Skeletal muscle satellite cell (primary cell): Measurements from ENCODE around the gene PLCH2.

ENCODE experiments used
- H3K27me3 ChIP-seq: 2 replicates; pipeline ENCODE4 v1.7.0; 2013; ENCODE audit warnings: low read length; ENCODE audit not compliant: control insufficient read depth, insufficient read depth
- H3K36me3 ChIP-seq: 2 replicates; pipeline ENCODE4 v1.7.0; 2013; ENCODE audit warnings: mild to moderate bottlenecking, control low read depth, low read length; ENCODE audit not compliant: insufficient read depth
- H3K4me1 ChIP-seq: 2 replicates; pipeline ENCODE4 v1.7.0; 2013; ENCODE audit warnings: low read length; ENCODE audit not compliant: control insufficient read depth, insufficient read depth
- H3K4me2 ChIP-seq: 2 replicates; pipeline ENCODE4 v1.7.0; 2013; ENCODE audit warnings: mild to moderate bottlenecking, low read length
- H3K4me3 ChIP-seq: 2 replicates; pipeline ENCODE4 v1.7.0; 2013; ENCODE audit warnings: low read length
- H3K9ac ChIP-seq: 2 replicates; pipeline ENCODE4 v1.7.0; 2013; ENCODE audit warnings: mild to moderate bottlenecking, low read depth, low read length, moderate library complexity
- H3K9me3 ChIP-seq: replicated peaks from 2 replicates; pipeline ENCODE4 v1.7.0; 2013; ENCODE audit warnings: mild to moderate bottlenecking, control low read depth, low read length

PLCH2 gene

DNA sequence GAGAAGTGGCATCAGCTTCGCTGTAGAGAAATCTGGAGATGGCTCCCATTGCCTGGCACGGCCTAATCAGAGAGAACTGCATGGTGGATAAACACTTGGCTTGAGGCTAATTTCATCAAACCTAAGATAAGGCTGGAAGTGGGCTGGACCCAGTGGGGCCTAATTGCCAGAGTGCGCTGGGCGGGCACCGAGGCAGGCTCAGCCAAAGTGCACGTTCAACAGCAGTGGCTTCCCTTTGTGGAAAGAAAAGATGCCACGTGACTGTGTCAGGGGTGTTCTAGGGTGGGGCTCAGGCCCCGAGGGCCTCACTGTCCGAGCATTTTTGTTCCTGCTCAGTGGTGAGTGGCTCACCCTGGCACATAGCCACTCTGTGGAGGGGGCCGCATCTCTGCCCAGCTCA, 5.8 kb downstream of the PLCH2 start:
- no peak overlapping the region for H3K4me2 ChIP-seq
- no peaks in the 10 kb centered on the region for H3K27me3 ChIP-seq
- peaks cover 4% of the 10 kb centered on the region for H3K4me1 ChIP-seq
- H3K36me3 ChIP-seq = no peaks in the 10 kb centered on the region
- no peaks in the 10 kb centered on the region for H3K9me3 ChIP-seq
- H3K4me3 ChIP-seq = no peak overlapping the region
- no peak overlapping the region for H3K9ac ChIP-seq

- no peaks in the 10 kb centered on the region for H3K9me3 ChIP-seq
- peaks cover 4% of the 10 kb centered on the region for H3K4me1 ChIP-seq
- H3K36me3 ChIP-seq = no peaks in the 10 kb centered on the region
- H3K4me3 ChIP-seq = no peak overlapping the region
- H3K4me2 ChIP-seq = no peak overlapping the region
- H3K9ac ChIP-seq = no peak overlapping the region
- no peaks in the 10 kb centered on the region for H3K27me3 ChIP-seq
Measured at GRCh38 chr1:2482588-2482987, 6.5 kb downstream of the PLCH2 start.

DNA sequence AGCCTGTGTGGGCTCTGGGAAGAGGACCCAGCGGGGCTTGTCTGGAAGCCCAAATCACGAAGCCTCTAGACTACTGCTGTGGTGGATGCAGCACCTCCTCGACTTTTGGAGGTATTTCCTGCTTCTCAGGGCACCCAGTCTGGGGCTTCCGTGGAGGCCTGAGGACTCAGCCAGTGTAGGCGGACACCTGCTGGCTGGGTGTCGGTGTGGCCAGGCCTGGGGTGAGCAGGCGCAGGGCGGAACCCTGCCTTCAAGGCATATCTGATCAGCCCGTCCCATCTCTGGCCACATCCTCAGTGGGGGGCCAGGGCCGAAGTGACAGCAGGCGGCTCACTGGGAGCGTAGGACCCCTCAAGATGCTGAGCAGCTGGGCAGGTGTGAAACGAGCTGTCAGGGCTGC, 6.9 kb downstream of the PLCH2 start:
- Histone ChIP-seq H3K4me1 (peaks cover 4% of the 10 kb centered on the region), H3K36me3 (no peaks in the 10 kb centered on the region), H3K4me3 (no peak overlapping the region), H3K4me2 (no peak overlapping the region), H3K9ac (no peak overlapping the region), H3K27me3 (no peaks in the 10 kb centered on the region), H3K9me3 (no peaks in the 10 kb centered on the region)

GRCh38 chr1:2483970-2484369, 7.9 kb downstream of the PLCH2 start:
- Histone ChIP-seq H3K4me1 (peaks cover 4% of the 10 kb centered on the region), H3K27me3 (no peaks in the 10 kb centered on the region), H3K9ac (no peak overlapping the region), H3K4me3 (no peak overlapping the region), H3K4me2 (no peak overlapping the region), H3K9me3 (peaks cover 2% of the 10 kb centered on the region), H3K36me3 (no peaks in the 10 kb centered on the region)

- no peaks in the 10 kb centered on the region for H3K36me3 ChIP-seq
- no peak overlapping the region for H3K4me3 ChIP-seq
- H3K27me3 ChIP-seq = no peaks in the 10 kb centered on the region
- H3K9ac ChIP-seq = no peak overlapping the region
- H3K4me2 ChIP-seq = no peak overlapping the region
- H3K9me3 ChIP-seq = peaks cover 5% of the 10 kb centered on the region
- peaks cover 4% of the 10 kb centered on the region for H3K4me1 ChIP-seq
Measured at GRCh38 chr1:2486041-2486440, 10.0 kb downstream of the PLCH2 start.

DNA sequence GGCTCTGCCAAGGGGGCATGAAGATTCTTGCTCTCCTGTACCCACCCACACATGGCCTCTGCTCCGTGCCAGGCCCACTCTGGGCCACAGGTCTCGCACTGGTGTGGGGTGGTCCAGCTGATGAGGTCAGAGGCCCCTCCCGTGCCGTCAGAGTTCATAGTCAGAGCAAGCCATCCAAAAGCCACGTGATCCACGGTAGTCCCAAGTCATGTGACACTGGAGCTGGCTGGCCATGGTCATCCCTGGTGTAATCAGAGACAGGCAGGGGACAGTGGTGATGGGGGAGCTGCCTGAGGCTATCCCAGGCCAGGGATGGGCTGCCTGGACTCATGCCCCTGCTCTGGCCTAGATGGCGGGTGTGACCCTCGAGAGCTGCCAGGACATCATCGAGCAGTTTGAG, 10.5 kb downstream of the PLCH2 start:
- H3K36me3 ChIP-seq = no peaks in the 10 kb centered on the region
- H3K4me3 ChIP-seq = no peak overlapping the region
- H3K27me3 ChIP-seq = no peaks in the 10 kb centered on the region
- H3K9ac ChIP-seq = no peak overlapping the region
- peaks cover 4% of the 10 kb centered on the region for H3K4me1 ChIP-seq
- H3K4me2 ChIP-seq = no peak overlapping the region
- peaks cover 5% of the 10 kb centered on the region for H3K9me3 ChIP-seq

GRCh38 chr1:2488688-2489087, 12.6 kb downstream of the PLCH2 start:
- H3K4me1 ChIP-seq = no peaks in the 10 kb centered on the region
- H3K36me3 ChIP-seq = no peaks in the 10 kb centered on the region
- no peak overlapping the region for H3K4me3 ChIP-seq
- H3K9me3 ChIP-seq = peaks cover 5% of the 10 kb centered on the region
- H3K4me2 ChIP-seq = no peak overlapping the region
- H3K27me3 ChIP-seq = peaks cover 10% of the 10 kb centered on the region
- H3K9ac ChIP-seq = no peak overlapping the region

DNA sequence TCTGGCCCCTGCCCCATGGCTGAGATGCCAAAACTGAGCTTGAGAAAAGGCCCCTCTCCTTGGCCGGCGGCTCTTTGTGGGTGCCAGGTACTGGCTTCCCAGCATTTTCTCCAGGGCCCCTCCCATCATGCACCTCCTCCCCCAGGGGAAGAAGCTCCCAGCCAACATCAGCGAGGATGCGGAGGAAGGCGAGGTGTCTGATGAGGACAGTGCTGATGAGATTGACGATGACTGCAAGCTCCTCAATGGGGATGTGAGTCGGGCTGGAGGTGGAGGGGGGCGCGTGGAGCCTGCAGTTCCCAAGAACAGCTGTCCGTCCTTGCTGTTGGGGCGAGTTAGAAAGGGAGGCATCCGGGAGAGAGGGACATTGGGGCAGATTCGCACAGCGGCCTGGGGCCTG, 13.5 kb downstream of the PLCH2 start:
- Histone ChIP-seq H3K4me1 (peaks cover 8% of the 10 kb centered on the region), H3K9ac (no peak overlapping the region), H3K4me2 (no peak overlapping the region), H3K27me3 (peaks cover 10% of the 10 kb centered on the region), H3K9me3 (peaks cover 5% of the 10 kb centered on the region), H3K4me3 (no peak overlapping the region), H3K36me3 (no peaks in the 10 kb centered on the region)

GRCh38 chr1:2492091-2492490, 16.0 kb downstream of the PLCH2 start:
- Histone ChIP-seq H3K36me3 (no peaks in the 10 kb centered on the region), H3K4me3 (no peak overlapping the region), H3K9me3 (peaks cover 5% of the 10 kb centered on the region), H3K4me1 (peaks cover 9% of the 10 kb centered on the region), H3K9ac (no peak overlapping the region), H3K4me2 (no peak overlapping the region), H3K27me3 (peaks cover 17% of the 10 kb centered on the region)

- H3K27me3 ChIP-seq = peaks cover 20% of the 10 kb centered on the region
- H3K4me1 ChIP-seq = peaks cover 9% of the 10 kb centered on the region
- H3K9ac ChIP-seq = no peak overlapping the region
- no peaks in the 10 kb centered on the region for H3K36me3 ChIP-seq
- peaks cover 5% of the 10 kb centered on the region for H3K9me3 ChIP-seq
- H3K4me2 ChIP-seq = no peak overlapping the region
- no peak overlapping the region for H3K4me3 ChIP-seq
Measured at GRCh38 chr1:2493218-2493617, 17.1 kb downstream of the PLCH2 start.

DNA sequence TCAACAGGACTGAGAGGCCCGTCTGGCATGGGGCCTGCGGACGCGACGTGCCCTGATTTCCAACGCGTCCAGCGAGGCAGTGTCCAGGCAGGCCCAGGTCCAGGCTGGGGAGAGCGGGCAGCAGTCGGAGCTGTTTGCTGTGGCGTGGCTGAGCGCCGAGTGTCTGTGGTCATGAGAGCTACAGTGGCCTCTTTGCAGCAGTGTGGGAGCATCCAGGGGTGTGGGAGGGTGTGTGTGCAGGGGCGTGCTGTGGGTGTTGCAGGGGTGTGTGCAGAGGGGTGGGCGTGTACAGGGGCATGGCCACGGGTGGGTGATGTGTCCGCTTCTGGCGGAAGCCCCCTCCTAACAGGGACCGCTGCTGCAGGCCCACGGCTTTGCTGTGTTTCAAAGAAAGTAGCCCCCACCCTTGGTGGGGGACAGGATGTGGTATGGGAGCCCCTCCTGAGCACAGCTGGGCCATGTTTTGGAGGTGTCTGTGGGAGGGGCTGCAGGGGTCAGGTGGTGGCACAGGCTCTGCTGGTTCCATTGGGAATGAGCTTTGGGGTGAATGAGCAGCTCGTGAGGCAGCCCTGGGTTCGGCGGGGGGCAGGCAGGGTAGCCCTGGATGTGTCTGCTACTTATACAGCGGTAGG, 17.7 kb downstream of the PLCH2 start:
- no peak overlapping the region for H3K4me3 ChIP-seq
- no peaks in the 10 kb centered on the region for H3K36me3 ChIP-seq
- H3K4me1 ChIP-seq = peaks cover 9% of the 10 kb centered on the region
- H3K4me2 ChIP-seq = no peak overlapping the region
- H3K27me3 ChIP-seq = peaks cover 20% of the 10 kb centered on the region
- H3K9me3 ChIP-seq = peaks cover 5% of the 10 kb centered on the region
- H3K9ac ChIP-seq = no peak overlapping the region

- H3K9ac ChIP-seq = no peak overlapping the region
- H3K9me3 ChIP-seq = no peaks in the 10 kb centered on the region
- no peak overlapping the region for H3K4me3 ChIP-seq
- H3K27me3 ChIP-seq = peaks cover 23% of the 10 kb centered on the region
- H3K4me1 ChIP-seq = peaks cover 9% of the 10 kb centered on the region
- H3K4me2 ChIP-seq = no peak overlapping the region
- no peaks in the 10 kb centered on the region for H3K36me3 ChIP-seq
Measured at GRCh38 chr1:2494323-2494693, 18.2 kb downstream of the PLCH2 start.
